KOPT-K1 (cell line): Measurements from ENCODE around the gene CNN2.

Source experiments
- H3K27ac ChIP-seq: fragments of 200-600 bp; sonication (generic); 2 replicates; pipeline ENCODE4 v1.5.1; 2016; ENCODE audit warnings: antibody characterized with exemption, mild to moderate bottlenecking, low read depth, low read length; ENCODE audit not compliant: poor library complexity, severe bottlenecking
- H3K36me3 ChIP-seq: fragments of 200-600 bp; sonication (generic); 2 replicates; pipeline ENCODE4 v1.5.1; 2017; ENCODE audit warnings: antibody characterized with exemption, mild to moderate bottlenecking, low read length, moderate library complexity; ENCODE audit not compliant: insufficient read depth
- H3K9me3 ChIP-seq: fragments of 200-600 bp; sonication (generic); 2 replicates; pipeline ENCODE4 v1.5.1; 2017; ENCODE audit warnings: antibody characterized with exemption, low read length, mild to moderate bottlenecking; ENCODE audit not compliant: insufficient read depth, poor library complexity, severe bottlenecking

CNN2 gene

GRCh38 chr19:1003283-1003682 is 23.1 kb upstream of the CNN2 start:
- Histone ChIP-seq H3K36me3 (peaks cover 5% of the 10 kb centered on the region; the same call in 1 of the 2 replicates), H3K27ac (no peak overlapping the region), H3K9me3 (no peaks in the 10 kb centered on the region)

- Histone ChIP-seq H3K9me3 (no peaks in the 10 kb centered on the region), H3K27ac (no peak overlapping the region), H3K36me3 (peaks cover 13% of the 10 kb centered on the region; the same call in 1 of the 2 replicates)
Observed at GRCh38 chr19:1004204-1004802, 22.1 kb upstream of the CNN2 start.

GRCh38 chr19:1004803-1005664 is 21.4 kb upstream of the CNN2 start:
- H3K27ac ChIP-seq: no peak overlapping the region
- H3K9me3 ChIP-seq: no peaks in the 10 kb centered on the region
- peaks cover 19% of the 10 kb centered on the region; the same call in 1 of the 2 replicates for H3K36me3 ChIP-seq

GRCh38 chr19:1006711-1007398 is 19.6 kb upstream of the CNN2 start:
- no peak overlapping the region for H3K27ac ChIP-seq
- no peaks in the 10 kb centered on the region for H3K9me3 ChIP-seq
- peaks cover 38% of the 10 kb centered on the region for H3K36me3 ChIP-seq

- Histone ChIP-seq H3K9me3 (no peaks in the 10 kb centered on the region), H3K27ac (no peak overlapping the region), H3K36me3 (peaks cover 45% of the 10 kb centered on the region)
Observed at GRCh38 chr19:1007399-1008251, 18.8 kb upstream of the CNN2 start.

- no peak overlapping the region for H3K27ac ChIP-seq
- H3K9me3 ChIP-seq: no peaks in the 10 kb centered on the region
- H3K36me3 ChIP-seq: peaks cover 53% of the 10 kb centered on the region
Observed at GRCh38 chr19:1008268-1009040, 18.0 kb upstream of the CNN2 start.

GRCh38 chr19:1009041-1009980 is 17.1 kb upstream of the CNN2 start:
- Histone ChIP-seq H3K36me3 (peaks cover 62% of the 10 kb centered on the region), H3K9me3 (no peaks in the 10 kb centered on the region), H3K27ac (no peak overlapping the region)

- Histone ChIP-seq H3K9me3 (no peaks in the 10 kb centered on the region), H3K27ac (no peak overlapping the region), H3K36me3 (peaks cover 69% of the 10 kb centered on the region)
Observed at GRCh38 chr19:1009981-1010538, 16.3 kb upstream of the CNN2 start.

- Histone ChIP-seq H3K27ac (no peak overlapping the region), H3K36me3 (peaks cover 77% of the 10 kb centered on the region), H3K9me3 (no peaks in the 10 kb centered on the region)
Observed at GRCh38 chr19:1010586-1011510, 15.6 kb upstream of the CNN2 start.

GRCh38 chr19:1011831-1012333 is 14.5 kb upstream of the CNN2 start:
- H3K27ac ChIP-seq: no peak overlapping the region
- no peaks in the 10 kb centered on the region for H3K9me3 ChIP-seq
- H3K36me3 ChIP-seq: peaks cover 86% of the 10 kb centered on the region

- no peaks in the 10 kb centered on the region for H3K9me3 ChIP-seq
- H3K27ac ChIP-seq: no peak overlapping the region
- H3K36me3 ChIP-seq: peaks cover 87% of the 10 kb centered on the region
Observed at GRCh38 chr19:1012334-1012733, 14.1 kb upstream of the CNN2 start.

GRCh38 chr19:1013218-1013617 is 13.2 kb upstream of the CNN2 start:
- Histone ChIP-seq H3K9me3 (no peaks in the 10 kb centered on the region), H3K27ac (no peak overlapping the region), H3K36me3 (peaks cover 95% of the 10 kb centered on the region)
